Measurements from ENCODE around the gene LPP.

GRCh38 chr3:188759336-188760005, 605.5 kb downstream of the LPP start:
- TF ChIP-seq CTCF (IDR thresholded peaks at IDR 0.05; ENCODE audit: insufficient read depth, low read length, poor library complexity, severe bottlenecking) (no peak), EZH2phosphoT487 (conservative IDR thresholded peaks at IDR 0.05; ENCODE audit: low read length) (no peak)

All from SU-DHL-6 (cell line).